H9 (cell line): ENCODE results near the gene GPR183. TPM values are rescaled to one million over a fixed set of nuclear protein-coding genes. Genes with fewer than 3 reads are reported as not detected.

Experiments used
- DNase-seq: peaks from one replicate; pipeline ENCODE4 v3.0.0-alpha.2; 2017
- H2AFZ ChIP-seq: one replicate; pipeline ENCODE4 v1.6.1; 2013; ENCODE audit warnings: mild to moderate bottlenecking, low read length, control low read depth, moderate library complexity
- H2AK5ac ChIP-seq: 2 replicates; pipeline ENCODE4 v1.6.1; 2013; ENCODE audit warnings: low read length, control low read depth, mixed read lengths; ENCODE audit not compliant: insufficient read length
- H2BK120ac ChIP-seq: one replicate; pipeline ENCODE4 v1.6.1; 2013; ENCODE audit warnings: low read depth, mild to moderate bottlenecking, low read length, control low read depth, inconsistent platforms; ENCODE audit not compliant: poor library complexity, severe bottlenecking
- H2BK12ac ChIP-seq: 2 replicates; pipeline ENCODE4 v1.6.1; 2013; ENCODE audit warnings: low read length, control low read depth, mixed read lengths, low read depth; ENCODE audit not compliant: insufficient read length
- H2BK15ac ChIP-seq: 2 replicates; pipeline ENCODE4 v1.6.1; 2013; ENCODE audit warnings: low read depth, low read length, control low read depth
- H2BK20ac ChIP-seq: one replicate; pipeline ENCODE4 v1.6.1; 2013; ENCODE audit warnings: low read depth, mild to moderate bottlenecking, low read length, control low read depth, inconsistent platforms; ENCODE audit not compliant: poor library complexity, severe bottlenecking
- H2BK5ac ChIP-seq: 2 replicates; pipeline ENCODE4 v1.6.1; 2013; ENCODE audit warnings: low read length, control low read depth, mixed read lengths; ENCODE audit not compliant: insufficient read length
- H3K14ac ChIP-seq: 2 replicates; pipeline ENCODE4 v1.6.1; 2013; ENCODE audit warnings: low read length, control low read depth; ENCODE audit not compliant: insufficient read depth
- H3K18ac ChIP-seq: 2 replicates; pipeline ENCODE4 v1.6.1; 2013; ENCODE audit warnings: low read depth, mild to moderate bottlenecking, mixed read lengths, low read length, control low read depth; ENCODE audit not compliant: insufficient read length
- H3K23ac ChIP-seq: 2 replicates; pipeline ENCODE4 v1.6.1; 2013; ENCODE audit warnings: low read length, control low read depth, mixed read lengths, low read depth; ENCODE audit not compliant: insufficient read length
- H3K23me2 ChIP-seq: 2 replicates; pipeline ENCODE4 v1.6.1; 2013; ENCODE audit warnings: low read depth, mild to moderate bottlenecking, mixed read lengths, low read length, control low read depth; ENCODE audit not compliant: insufficient read length, poor library complexity, severe bottlenecking
- H3K27ac ChIP-seq: 2 replicates; pipeline ENCODE4 v1.5.1; 2013; ENCODE audit warnings: low read length, control low read depth, mixed read lengths, low read depth; ENCODE audit not compliant: insufficient read length
- H3K27me3 ChIP-seq: 2 replicates; pipeline ENCODE4 v1.6.1; 2013; ENCODE audit warnings: low read length, control low read depth, inconsistent platforms; ENCODE audit not compliant: insufficient read depth
- H3K4ac ChIP-seq: 2 replicates; pipeline ENCODE4 v1.6.1; 2013; ENCODE audit warnings: low read depth, mild to moderate bottlenecking, control low read depth, inconsistent platforms, low read length, moderate library complexity
- H3K4me1 ChIP-seq: 2 replicates; pipeline ENCODE4 v1.6.1; 2013; ENCODE audit warnings: low read length, control low read depth, inconsistent platforms; ENCODE audit not compliant: insufficient read depth
- H3K4me2 ChIP-seq: 2 replicates; pipeline ENCODE4 v1.6.1; 2013; ENCODE audit warnings: low read length, control low read depth, mixed read lengths; ENCODE audit not compliant: insufficient read length, insufficient read depth
- H3K56ac ChIP-seq: 2 replicates; pipeline ENCODE4 v1.6.1; 2013; ENCODE audit warnings: low read depth, mild to moderate bottlenecking, mixed read lengths, low read length, control low read depth; ENCODE audit not compliant: insufficient read length
- H3K79me1 ChIP-seq: 2 replicates; pipeline ENCODE4 v1.6.1; 2013; ENCODE audit warnings: low read depth, mild to moderate bottlenecking, moderate library complexity, low read length, control low read depth, inconsistent platforms; ENCODE audit not compliant: insufficient read depth, poor library complexity, severe bottlenecking
- H3K79me2 ChIP-seq: 2 replicates; pipeline ENCODE4 v1.6.1; 2013; ENCODE audit warnings: low read length, control low read depth, inconsistent platforms; ENCODE audit not compliant: insufficient read depth
- H3K9ac ChIP-seq: 2 replicates; pipeline ENCODE4 v1.6.1; 2013; ENCODE audit warnings: low read length, control low read depth, mixed read lengths; ENCODE audit not compliant: insufficient read length; ENCODE audit errors: extremely low read depth
- H3K9me3 ChIP-seq: one replicate; pipeline ENCODE4 v1.6.1; 2013; ENCODE audit warnings: low read depth, low read length, inconsistent platforms; ENCODE audit not compliant: control insufficient read depth
- H3T11ph ChIP-seq: one replicate; pipeline ENCODE4 v1.6.1; 2013; ENCODE audit warnings: mild to moderate bottlenecking, low read length, control low read depth, inconsistent platforms
- H4K20me1 ChIP-seq: one replicate; pipeline ENCODE4 v1.6.1; 2013; ENCODE audit not compliant: control insufficient read depth, insufficient read length, insufficient read depth
- H4K5ac ChIP-seq: 2 replicates; pipeline ENCODE4 v1.6.1; 2013; ENCODE audit warnings: low read depth, mild to moderate bottlenecking, mixed read lengths, low read length, control low read depth; ENCODE audit not compliant: insufficient read length
- H4K8ac ChIP-seq: replicated peaks from 2 replicates; pipeline ENCODE4 v1.6.1; 2013; ENCODE audit warnings: low read length, control low read depth, mixed read lengths, low read depth; ENCODE audit not compliant: insufficient read length
- H4K91ac ChIP-seq: 2 replicates; pipeline ENCODE4 v1.6.1; 2013; ENCODE audit warnings: low read depth, mild to moderate bottlenecking, moderate library complexity, mixed read lengths, low read length, control low read depth; ENCODE audit not compliant: insufficient read length
- H3K27ac Mint-ChIP-seq, 3 experiments: 2 replicates in 2 of 3; 3 replicates in 1 of 3; pipeline ENCODE4 v1.8.0; 2020 to 2021; ENCODE audit warnings: mixed read lengths in 3 of 3, mild to moderate bottlenecking in 1 of 3, moderate library complexity in 1 of 3
- H3K27me3 Mint-ChIP-seq: 2 replicates; pipeline ENCODE4 v1.8.0; 2021; ENCODE audit warnings: low read depth, mild to moderate bottlenecking, moderate library complexity, mixed read lengths
- H3K36me3 Mint-ChIP-seq, 3 experiments: 2 replicates in 2 of 3; 3 replicates in 1 of 3; pipeline ENCODE4 v1.8.0; 2020 to 2021; ENCODE audit warnings: low read depth in 3 of 3, mixed read lengths in 3 of 3; ENCODE audit not compliant: insufficient read depth in 1 of 3
- H3K4me1 Mint-ChIP-seq, 2 experiments: 2 replicates each; pipeline ENCODE4 v1.8.0; 2020; ENCODE audit warnings: mixed read lengths in 2 of 2
- H3K4me3 Mint-ChIP-seq, 2 experiments: 2 replicates in 1 of 2; 3 replicates in 1 of 2; pipeline ENCODE4 v1.8.0; 2020 to 2021; ENCODE audit warnings: mild to moderate bottlenecking in 2 of 2, mixed read lengths in 2 of 2, moderate library complexity in 1 of 2
- H3K9me3 Mint-ChIP-seq, 2 experiments: 2 replicates in 1 of 2; 3 replicates in 1 of 2; pipeline ENCODE4 v1.8.0; 2020; ENCODE audit warnings: mild to moderate bottlenecking in 2 of 2, mixed read lengths in 2 of 2, moderate library complexity in 1 of 2
- WGBS: extraction: QIAGEN DNeasy Blood & Tissue Kit; methylation state at CpG from one replicate; pipeline ENCODE4 v1.1.7; 2013; ENCODE audit warnings: missing lambda C conversion rate, low lambda C conversion rate, mixed read lengths; ENCODE audit not compliant: insufficient read length; ENCODE audit errors: extremely low coverage; 5-methylcytosine and 5-hydroxymethylcytosine counted together
- total RNA-seq: library from RNA; stranded (reverse); gene quantifications from 2 replicates; pipeline ENCODE4 v1.2.1, GENCODE V29; 2021
- TF ChIP-seq, protein P1 (sequence below): fragments of 200-600 bp; sonication (generic); conservative IDR thresholded peaks from 3 replicates; pipeline ENCODE4 v1.8.0; 2021; ENCODE audit warnings: antibody characterized with exemption, mild to moderate bottlenecking

Gene GPR183
- total RNA-seq, 1 experiment from 2014 or later = not detected

DNA sequence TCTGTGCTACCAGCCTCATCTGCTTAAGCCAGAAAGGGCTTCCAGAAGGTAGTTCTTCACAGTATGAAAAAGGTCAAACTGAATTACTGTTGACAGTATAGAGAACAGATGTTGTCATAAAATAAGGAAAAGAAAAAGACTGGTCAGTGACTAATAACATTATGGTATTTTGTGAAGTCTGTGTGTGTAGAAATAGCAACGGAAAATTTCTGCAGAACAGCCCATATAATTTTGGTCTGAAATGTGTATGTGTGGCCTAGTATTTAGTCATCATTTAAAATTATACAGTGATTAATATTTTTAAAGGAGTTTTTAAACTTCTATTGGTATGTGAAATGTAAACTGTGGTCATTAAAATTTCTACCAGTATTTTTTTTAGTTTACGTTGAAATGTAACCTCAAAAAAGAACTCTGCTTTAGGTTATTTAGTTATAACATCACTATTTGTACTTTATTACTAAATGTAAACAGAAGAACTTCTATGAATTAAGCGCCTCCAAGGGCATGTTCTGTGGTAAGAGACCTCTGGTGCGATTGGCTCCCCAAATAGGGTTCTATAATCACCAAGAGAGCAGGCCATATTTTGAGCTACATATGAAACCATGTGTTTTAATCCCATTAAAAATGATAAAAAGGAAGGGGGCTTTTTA lies 3.3 kb upstream of the GPR183 start:
- Mint-ChIP-seq H3K27ac (no peak overlapping the region), H3K36me3 (peaks cover 6 to 8% (median 7%) of the 10 kb centered on the region in 3 experiments; a peak in 4 of 7 replicates)
- H4K8ac ChIP-seq = no peak overlapping the region

More for the DNA sequence above, 3.3 kb upstream of the GPR183 start:
- no peak for DNase-seq
- H4K5ac ChIP-seq = no peak overlapping the region
- H3K79me1 ChIP-seq = no peaks in the 10 kb centered on the region
- no peak overlapping the region for H2AK5ac ChIP-seq
- H3K4ac ChIP-seq = no peak overlapping the region
- H3K23ac ChIP-seq = no peak overlapping the region
- H3K4me1 Mint-ChIP-seq = peaks cover 37 to 39% of the 10 kb centered on the region in 2 experiments
- no peak overlapping the region for H3K18ac ChIP-seq
- no peaks in the 10 kb centered on the region for H3K27me3 Mint-ChIP-seq
- no peaks in the 10 kb centered on the region; the same call in 1 of the 2 replicates for H3K4me1 ChIP-seq
- H3K4me2 ChIP-seq = no peak overlapping the region
- no peaks in the 10 kb centered on the region for H4K20me1 ChIP-seq
- no peak overlapping the region for H2BK15ac ChIP-seq
- peaks cover 5% of the 10 kb centered on the region; the same call in 1 of the 2 replicates for H3K79me2 ChIP-seq
- no peak overlapping the region for H2BK120ac ChIP-seq
- no peaks in the 10 kb centered on the region for H3K9me3 Mint-ChIP-seq
- H3K56ac ChIP-seq = no peak overlapping the region
- H3K9me3 ChIP-seq = no peaks in the 10 kb centered on the region
- no peak overlapping the region for H3K9ac ChIP-seq
- H3K14ac ChIP-seq = no peak overlapping the region
- H2BK5ac ChIP-seq = no peak overlapping the region
- no peak overlapping the region for H2AFZ ChIP-seq
- H2BK20ac ChIP-seq = no peak overlapping the region
- H3T11ph ChIP-seq = no peak overlapping the region
- no peak overlapping the region for H4K91ac ChIP-seq
- no peak overlapping the region for H3K27ac ChIP-seq
- peaks cover 3% of the 10 kb centered on the region; the same call in 1 of the 2 replicates for H3K27me3 ChIP-seq
- no CpG with 5 or more reads among the region's 4 CpGs for WGBS
- no peak overlapping the region for H3K4me3 Mint-ChIP-seq
- TF ChIP-seq, protein P1, sequence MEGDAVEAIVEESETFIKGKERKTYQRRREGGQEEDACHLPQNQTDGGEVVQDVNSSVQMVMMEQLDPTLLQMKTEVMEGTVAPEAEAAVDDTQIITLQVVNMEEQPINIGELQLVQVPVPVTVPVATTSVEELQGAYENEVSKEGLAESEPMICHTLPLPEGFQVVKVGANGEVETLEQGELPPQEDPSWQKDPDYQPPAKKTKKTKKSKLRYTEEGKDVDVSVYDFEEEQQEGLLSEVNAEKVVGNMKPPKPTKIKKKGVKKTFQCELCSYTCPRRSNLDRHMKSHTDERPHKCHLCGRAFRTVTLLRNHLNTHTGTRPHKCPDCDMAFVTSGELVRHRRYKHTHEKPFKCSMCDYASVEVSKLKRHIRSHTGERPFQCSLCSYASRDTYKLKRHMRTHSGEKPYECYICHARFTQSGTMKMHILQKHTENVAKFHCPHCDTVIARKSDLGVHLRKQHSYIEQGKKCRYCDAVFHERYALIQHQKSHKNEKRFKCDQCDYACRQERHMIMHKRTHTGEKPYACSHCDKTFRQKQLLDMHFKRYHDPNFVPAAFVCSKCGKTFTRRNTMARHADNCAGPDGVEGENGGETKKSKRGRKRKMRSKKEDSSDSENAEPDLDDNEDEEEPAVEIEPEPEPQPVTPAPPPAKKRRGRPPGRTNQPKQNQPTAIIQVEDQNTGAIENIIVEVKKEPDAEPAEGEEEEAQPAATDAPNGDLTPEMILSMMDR = no peak
- no peak overlapping the region for H2BK12ac ChIP-seq
- H3K23me2 ChIP-seq = no peaks in the 10 kb centered on the region
